ENCODE measurements around the gene CRNKL1. TPM values are rescaled to one million over a fixed set of nuclear protein-coding genes. Genes with fewer than 3 reads are reported as not detected.

Gene CRNKL1
- polyA plus RNA-seq, 3 donors = 4.0 to 7.4 (median 5.9) TPM

GRCh38 chr20:20079102-20079784 lies 27.0 kb upstream of the CRNKL1 start:
- WGBS (ENCODE audit: insufficient coverage) = 100% methylated on average over 1 of the region's 5 CpGs
- H3K4me3 ChIP-seq (replicated peaks in 1 of 3; ENCODE audit: low read depth in 2 of 3, low read length in 3 of 3) = no peak overlapping the region
- Mint-ChIP-seq H3K36me3 (no peaks in the 10 kb centered on the region), H3K27ac (no peak overlapping the region), H3K9me3 (no peaks in the 10 kb centered on the region), H3K27me3 (ENCODE audit: low read depth in 3 of 3) (peaks cover 3 to 12% (median 8%) of the 10 kb centered on the region in 3 donors), H3K4me3 (no peak overlapping the region), H3K4me1 (peaks cover 4% of the 10 kb centered on the region)
- no peaks in the 10 kb centered on the region for H4K20me1 ChIP-seq (ENCODE audit: insufficient read depth, low read length)
- no peak overlapping the region for H3K4me2 ChIP-seq (replicated peaks; ENCODE audit: extremely low read depth, low read length, poor library complexity, severe bottlenecking)
- H2AFZ ChIP-seq (ENCODE audit: insufficient read depth, low read depth, low read length, poor library complexity, severe bottlenecking) = no peak overlapping the region
- DNase-seq = no peak
- H3K79me2 ChIP-seq (ENCODE audit: insufficient read depth, low read length) = no peaks in the 10 kb centered on the region
- intact Hi-C loops (cut with micrococcal nuclease) = no loop called here
- no peak for TF ChIP-seq CTCF (IDR thresholded peaks at IDR 0.05)
- H3K9ac ChIP-seq (ENCODE audit: insufficient read depth, low read length, poor library complexity, severe bottlenecking) = no peak overlapping the region
- no peak overlapping the region for H3K27ac ChIP-seq (ENCODE audit: low read depth in 1 of 2, low read length in 2 of 2)
- H3K9me3 ChIP-seq (replicated peaks in 1 of 2; ENCODE audit: control insufficient read depth in 1 of 2, insufficient read depth in 1 of 2, low read length in 2 of 2) = no peaks in the 10 kb centered on the region
- H3K27me3 ChIP-seq (ENCODE audit: control insufficient read depth in 2 of 2, insufficient read depth in 2 of 2, low read length in 2 of 2) = peaks cover 0 to 2% of the 10 kb centered on the region in 2 donors
- H3K36me3 ChIP-seq (replicated peaks in 1 of 2; ENCODE audit: control insufficient read depth in 1 of 2, insufficient read depth in 2 of 2, low read length in 2 of 2) = no peaks in the 10 kb centered on the region
- H3K4me1 ChIP-seq (ENCODE audit: control insufficient read depth in 1 of 2, insufficient read depth in 2 of 2, low read length in 2 of 2) = no peaks in the 10 kb centered on the region

- H3K4me1 Mint-ChIP-seq = no peaks in the 10 kb centered on the region
- H3K4me2 ChIP-seq (replicated peaks; ENCODE audit: extremely low read depth, low read length, poor library complexity, severe bottlenecking) = no peak overlapping the region
Measured at GRCh38 chr20:20078041-20078440, 25.8 kb upstream of the CRNKL1 start.

More at GRCh38 chr20:20078041-20078440, 25.8 kb upstream of the CRNKL1 start:
- Mint-ChIP-seq H3K36me3 (no peaks in the 10 kb centered on the region), H3K4me3 (no peak overlapping the region), H3K27me3 (ENCODE audit: low read depth in 3 of 3) (peaks cover 6 to 15% (median 8%) of the 10 kb centered on the region in 3 donors), H3K9me3 (peaks cover 0 to 2% (median 0%) of the 10 kb centered on the region in 7 donors), H3K27ac (no peak overlapping the region)
- intact Hi-C loops (cut with micrococcal nuclease) = no loop called here
- Histone ChIP-seq H3K79me2 (ENCODE audit: insufficient read depth, low read length) (no peaks in the 10 kb centered on the region), H3K4me1 (ENCODE audit: control insufficient read depth in 1 of 2, insufficient read depth in 2 of 2, low read length in 2 of 2) (no peaks in the 10 kb centered on the region), H3K4me3 (replicated peaks in 1 of 3; ENCODE audit: low read depth in 2 of 3, low read length in 3 of 3) (no peak overlapping the region), H4K20me1 (ENCODE audit: insufficient read depth, low read length) (no peaks in the 10 kb centered on the region), H3K9me3 (replicated peaks in 1 of 2; ENCODE audit: control insufficient read depth in 1 of 2, insufficient read depth in 1 of 2, low read length in 2 of 2) (no peaks in the 10 kb centered on the region), H3K9ac (ENCODE audit: insufficient read depth, low read length, poor library complexity, severe bottlenecking) (no peak overlapping the region), H2AFZ (ENCODE audit: insufficient read depth, low read depth, low read length, poor library complexity, severe bottlenecking) (no peak overlapping the region), H3K36me3 (replicated peaks in 1 of 2; ENCODE audit: control insufficient read depth in 1 of 2, insufficient read depth in 2 of 2, low read length in 2 of 2) (no peaks in the 10 kb centered on the region), H3K27me3 (ENCODE audit: control insufficient read depth in 2 of 2, insufficient read depth in 2 of 2, low read length in 2 of 2) (peaks cover 0 to 2% of the 10 kb centered on the region in 2 donors), H3K27ac (ENCODE audit: low read depth in 1 of 2, low read length in 2 of 2) (no peak overlapping the region)
- 95% methylated on average over 2 of the region's 4 CpGs for WGBS (ENCODE audit: insufficient coverage)
- no peak for TF ChIP-seq CTCF (IDR thresholded peaks at IDR 0.05)
- DNase-seq = no peak
